ENCODE data around the gene KAZN. TPM values are rescaled to one million over a fixed set of nuclear protein-coding genes. Genes with fewer than 3 reads are reported as not detected.

Gene KAZN
- total and polyA plus RNA-seq, 4 experiments from 2014 or later: 0.08 to 0.47 TPM; not detected in 2

GRCh38 chr1:15011160-15011559 is 412.7 kb downstream of the KAZN start:
- Histone ChIP-seq H3K36me3 (ENCODE audit: insufficient read depth, low read length) (no peaks in the 10 kb centered on the region), H3K4me1 (ENCODE audit: insufficient read depth, low read length) (no peaks in the 10 kb centered on the region), H3K4me3 (ENCODE audit: low read length in 2 of 2) (no peak overlapping the region), H3K9me3 (ENCODE audit: control insufficient read depth in 1 of 2, low read length in 2 of 2) (no peaks in the 10 kb centered on the region), H3K27ac (ENCODE audit: low read depth, low read length) (no peak overlapping the region), H3K27me3 (ENCODE audit: insufficient read depth, low read length) (no peaks in the 10 kb centered on the region)
- H3K4me1 Mint-ChIP-seq: no peaks in the 10 kb centered on the region
- H3K9me3 Mint-ChIP-seq: peaks cover 0 to 9% (median 0%) of the 10 kb centered on the region in 8 donors
- POLR2A ChIA-PET (ENCODE audit: partially characterized antibody): no interaction called here
- no peak overlapping the region for H3K4me3 Mint-ChIP-seq
- DNase-seq: no peak
- H3K36me3 Mint-ChIP-seq: no peaks in the 10 kb centered on the region
- H3K27me3 Mint-ChIP-seq: peaks cover 0 to 8% of the 10 kb centered on the region in 2 donors
- intact Hi-C loops (cut with micrococcal nuclease): no loop called here
- H3K27ac Mint-ChIP-seq: no peak overlapping the region
- CTCF ChIA-PET (ENCODE audit: partially characterized antibody): no interaction called here

GRCh38 chr1:15011661-15012060 is 413.2 kb downstream of the KAZN start:
- Histone ChIP-seq H3K4me1 (ENCODE audit: insufficient read depth, low read length) (no peaks in the 10 kb centered on the region), H3K9me3 (ENCODE audit: control insufficient read depth in 1 of 2, low read length in 2 of 2) (no peaks in the 10 kb centered on the region), H3K36me3 (ENCODE audit: insufficient read depth, low read length) (no peaks in the 10 kb centered on the region), H3K27me3 (ENCODE audit: insufficient read depth, low read length) (no peaks in the 10 kb centered on the region), H3K27ac (ENCODE audit: low read depth, low read length) (no peak overlapping the region), H3K4me3 (ENCODE audit: low read length in 2 of 2) (no peak overlapping the region)
- Mint-ChIP-seq H3K27ac (no peak overlapping the region), H3K4me3 (no peak overlapping the region), H3K9me3 (peaks cover 0 to 8% (median 0%) of the 10 kb centered on the region in 8 donors), H3K36me3 (no peaks in the 10 kb centered on the region), H3K27me3 (peaks cover 0 to 8% of the 10 kb centered on the region in 2 donors), H3K4me1 (no peaks in the 10 kb centered on the region)
- ChIA-PET POLR2A (ENCODE audit: partially characterized antibody) (no interaction called here), CTCF (ENCODE audit: partially characterized antibody) (no interaction called here)
- no peak for DNase-seq
- intact Hi-C loops (cut with micrococcal nuclease): no loop called here

- H3K4me3 ChIP-seq (ENCODE audit: low read length in 2 of 2): no peak overlapping the region
Measured at GRCh38 chr1:15012822-15013221, 414.3 kb downstream of the KAZN start.

GRCh38 chr1:15013767-15014166 is 415.3 kb downstream of the KAZN start:
- Mint-ChIP-seq H3K4me1 (no peaks in the 10 kb centered on the region), H3K27ac (no peak overlapping the region), H3K4me3 (no peak overlapping the region), H3K27me3 (peaks cover 1 to 8% of the 10 kb centered on the region in 2 donors), H3K9me3 (peaks cover 0 to 7% (median 0%) of the 10 kb centered on the region in 8 donors), H3K36me3 (no peaks in the 10 kb centered on the region)
- H3K4me3 ChIP-seq (ENCODE audit: low read length in 2 of 2): no peak overlapping the region
- intact Hi-C loops (cut with micrococcal nuclease): no loop called here
- no peaks in the 10 kb centered on the region for H3K4me1 ChIP-seq (ENCODE audit: insufficient read depth, low read length)
- ChIA-PET CTCF (ENCODE audit: partially characterized antibody) (interaction anchor here (1.6 kb wide), 1 partner anchor 14 kb away, joined by 6 read pairs; no protein-coding TSS in a partner anchor), POLR2A (ENCODE audit: partially characterized antibody) (no interaction called here)
- H3K9me3 ChIP-seq (ENCODE audit: control insufficient read depth in 1 of 2, low read length in 2 of 2): no peaks in the 10 kb centered on the region
- no peak for DNase-seq
- no peaks in the 10 kb centered on the region for H3K27me3 ChIP-seq (ENCODE audit: insufficient read depth, low read length)
- no peak overlapping the region for H3K27ac ChIP-seq (ENCODE audit: low read depth, low read length)
- H3K36me3 ChIP-seq (ENCODE audit: insufficient read depth, low read length): no peaks in the 10 kb centered on the region

More at GRCh38 chr1:15012822-15013221, 414.3 kb downstream of the KAZN start:
- H3K27me3 Mint-ChIP-seq: peaks cover 0 to 8% of the 10 kb centered on the region in 2 donors
- H3K27ac ChIP-seq (ENCODE audit: low read depth, low read length): no peak overlapping the region
- H3K36me3 Mint-ChIP-seq: no peaks in the 10 kb centered on the region
- peaks cover 0 to 8% (median 0%) of the 10 kb centered on the region in 8 donors for H3K9me3 Mint-ChIP-seq
- no peaks in the 10 kb centered on the region for H3K9me3 ChIP-seq (ENCODE audit: control insufficient read depth in 1 of 2, low read length in 2 of 2)
- H3K4me1 ChIP-seq (ENCODE audit: insufficient read depth, low read length): no peaks in the 10 kb centered on the region
- H3K27ac Mint-ChIP-seq: no peak overlapping the region
- ChIA-PET CTCF (ENCODE audit: partially characterized antibody) (no interaction called here), POLR2A (ENCODE audit: partially characterized antibody) (no interaction called here)
- no peaks in the 10 kb centered on the region for H3K27me3 ChIP-seq (ENCODE audit: insufficient read depth, low read length)
- no peak for DNase-seq
- H3K4me3 Mint-ChIP-seq: no peak overlapping the region
- H3K36me3 ChIP-seq (ENCODE audit: insufficient read depth, low read length): no peaks in the 10 kb centered on the region
- no peaks in the 10 kb centered on the region for H3K4me1 Mint-ChIP-seq
- intact Hi-C loops (cut with micrococcal nuclease): no loop called here

GRCh38 chr1:15014516-15014915 is 416.0 kb downstream of the KAZN start:
- Histone ChIP-seq H3K9me3 (ENCODE audit: control insufficient read depth in 1 of 2, low read length in 2 of 2) (no peaks in the 10 kb centered on the region), H3K36me3 (ENCODE audit: insufficient read depth, low read length) (no peaks in the 10 kb centered on the region), H3K4me3 (ENCODE audit: low read length in 2 of 2) (no peak overlapping the region), H3K27me3 (ENCODE audit: insufficient read depth, low read length) (no peaks in the 10 kb centered on the region), H3K27ac (ENCODE audit: low read depth, low read length) (no peak overlapping the region), H3K4me1 (ENCODE audit: insufficient read depth, low read length) (no peaks in the 10 kb centered on the region)
- no peaks in the 10 kb centered on the region for H3K36me3 Mint-ChIP-seq
- ChIA-PET CTCF (ENCODE audit: partially characterized antibody) (interaction anchor here (1.6 kb wide), 1 partner anchor 14 kb away, joined by 6 read pairs; no protein-coding TSS in a partner anchor), POLR2A (ENCODE audit: partially characterized antibody) (no interaction called here)
- no peaks in the 10 kb centered on the region for H3K4me1 Mint-ChIP-seq
- H3K27ac Mint-ChIP-seq: no peak overlapping the region
- intact Hi-C loops (cut with micrococcal nuclease): no loop called here
- H3K9me3 Mint-ChIP-seq: peaks cover 0 to 4% (median 0%) of the 10 kb centered on the region in 8 donors
- no peak for DNase-seq
- H3K27me3 Mint-ChIP-seq: peaks cover 1 to 9% of the 10 kb centered on the region in 2 donors
- no peak overlapping the region for H3K4me3 Mint-ChIP-seq

GRCh38 chr1:15016001-15016400 is 417.5 kb downstream of the KAZN start:
- Mint-ChIP-seq H3K27ac (no peak overlapping the region), H3K4me1 (no peaks in the 10 kb centered on the region), H3K36me3 (no peaks in the 10 kb centered on the region), H3K9me3 (no peaks in the 10 kb centered on the region), H3K27me3 (peaks cover 1 to 6% of the 10 kb centered on the region in 2 donors), H3K4me3 (no peak overlapping the region)
- H3K36me3 ChIP-seq (ENCODE audit: insufficient read depth, low read length): no peaks in the 10 kb centered on the region
- POLR2A ChIA-PET (ENCODE audit: partially characterized antibody): no interaction called here
- H3K4me1 ChIP-seq (ENCODE audit: insufficient read depth, low read length): no peaks in the 10 kb centered on the region
- no peaks in the 10 kb centered on the region for H3K27me3 ChIP-seq (ENCODE audit: insufficient read depth, low read length)
- CTCF ChIA-PET (ENCODE audit: partially characterized antibody): no interaction called here
- no peaks in the 10 kb centered on the region for H3K9me3 ChIP-seq (ENCODE audit: control insufficient read depth in 1 of 2, low read length in 2 of 2)
- DNase-seq: no peak
- no peak overlapping the region for H3K4me3 ChIP-seq (ENCODE audit: low read length in 2 of 2)
- H3K27ac ChIP-seq (ENCODE audit: low read depth, low read length): no peak overlapping the region
- intact Hi-C loops (cut with micrococcal nuclease): no loop called here

- Mint-ChIP-seq H3K4me3 (no peak overlapping the region), H3K27me3 (peaks cover 1 to 6% of the 10 kb centered on the region in 2 donors), H3K9me3 (no peaks in the 10 kb centered on the region), H3K27ac (no peak overlapping the region), H3K36me3 (no peaks in the 10 kb centered on the region), H3K4me1 (no peaks in the 10 kb centered on the region)
- no peaks in the 10 kb centered on the region for H3K36me3 ChIP-seq (ENCODE audit: insufficient read depth, low read length)
- ChIA-PET POLR2A (ENCODE audit: partially characterized antibody) (no interaction called here), CTCF (ENCODE audit: partially characterized antibody) (no interaction called here)
- H3K4me3 ChIP-seq (ENCODE audit: low read length in 2 of 2): no peak overlapping the region
- DNase-seq: no peak
- H3K27ac ChIP-seq (ENCODE audit: low read depth, low read length): no peak overlapping the region
- intact Hi-C loops (cut with micrococcal nuclease): no loop called here
- H3K9me3 ChIP-seq (ENCODE audit: control insufficient read depth in 1 of 2, low read length in 2 of 2): no peaks in the 10 kb centered on the region
- H3K27me3 ChIP-seq (ENCODE audit: insufficient read depth, low read length): no peaks in the 10 kb centered on the region
- H3K4me1 ChIP-seq (ENCODE audit: insufficient read depth, low read length): no peaks in the 10 kb centered on the region
Measured at GRCh38 chr1:15016526-15016925, 418.0 kb downstream of the KAZN start.

- no peak overlapping the region for H3K4me3 Mint-ChIP-seq
- H3K4me1 Mint-ChIP-seq: no peaks in the 10 kb centered on the region
- H3K9me3 Mint-ChIP-seq: no peaks in the 10 kb centered on the region
- DNase-seq: no peak
- no peaks in the 10 kb centered on the region for H3K27me3 ChIP-seq (ENCODE audit: insufficient read depth, low read length)
- no peaks in the 10 kb centered on the region for H3K4me1 ChIP-seq (ENCODE audit: insufficient read depth, low read length)
- no peaks in the 10 kb centered on the region for H3K9me3 ChIP-seq (ENCODE audit: control insufficient read depth in 1 of 2, low read length in 2 of 2)
- H3K27ac Mint-ChIP-seq: no peak overlapping the region
- no peak overlapping the region for H3K27ac ChIP-seq (ENCODE audit: low read depth, low read length)
- H3K4me3 ChIP-seq (ENCODE audit: low read length in 2 of 2): no peak overlapping the region
- intact Hi-C loops (cut with micrococcal nuclease): no loop called here
- H3K36me3 Mint-ChIP-seq: no peaks in the 10 kb centered on the region
- no peaks in the 10 kb centered on the region for H3K36me3 ChIP-seq (ENCODE audit: insufficient read depth, low read length)
- H3K27me3 Mint-ChIP-seq: peaks cover 1 to 6% of the 10 kb centered on the region in 2 donors
- POLR2A ChIA-PET (ENCODE audit: partially characterized antibody): no interaction called here
- CTCF ChIA-PET (ENCODE audit: partially characterized antibody): no interaction called here
Measured at GRCh38 chr1:15017120-15017519, 418.6 kb downstream of the KAZN start.
